CMK (cell line): ENCODE measurements around the gene MGAT5B.

Experiments
- DNase-seq: peaks from one replicate; pipeline ENCODE4 v3.0.0-alpha.2; 2010; ENCODE audit warnings: low read depth

MGAT5B gene

GRCh38 chr17:76927577-76927976 is 59.4 kb downstream of the MGAT5B start:
- no peak for DNase-seq

- no peak for DNase-seq
Observed at GRCh38 chr17:76927982-76928381, 59.8 kb downstream of the MGAT5B start.

- DNase-seq, result no peak
Observed at GRCh38 chr17:76929148-76929547, 60.9 kb downstream of the MGAT5B start.

- DNase-seq, result no peak
Observed at GRCh38 chr17:76929601-76930000, 61.4 kb downstream of the MGAT5B start.

GRCh38 chr17:76930107-76930506 is 61.9 kb downstream of the MGAT5B start:
- DNase-seq, result no peak

- no peak for DNase-seq
Observed at GRCh38 chr17:76932402-76933333, 64.5 kb downstream of the MGAT5B start.

- DNase-seq, result no peak
Observed at GRCh38 chr17:76934561-76935320, 66.5 kb downstream of the MGAT5B start.

GRCh38 chr17:76935331-76935730 is 67.1 kb downstream of the MGAT5B start:
- no peak for DNase-seq

GRCh38 chr17:76937238-76937637 is 69.0 kb downstream of the MGAT5B start:
- no peak for DNase-seq

- no peak for DNase-seq
Observed at GRCh38 chr17:76938009-76938408, 69.8 kb downstream of the MGAT5B start.

GRCh38 chr17:76940295-76940694 is 72.1 kb downstream of the MGAT5B start:
- no peak for DNase-seq

- no peak for DNase-seq
Observed at GRCh38 chr17:76940738-76941350, 72.6 kb downstream of the MGAT5B start.

GRCh38 chr17:76943202-76943601 is 75.0 kb downstream of the MGAT5B start:
- no peak for DNase-seq

GRCh38 chr17:76943781-76944213 is 75.6 kb downstream of the MGAT5B start:
- no peak for DNase-seq

- DNase-seq, result no peak
Observed at GRCh38 chr17:76944477-76944876, 76.3 kb downstream of the MGAT5B start.

GRCh38 chr17:76946111-76946771 is 78.0 kb downstream of the MGAT5B start:
- no peak for DNase-seq

- DNase-seq, result no peak
Observed at GRCh38 chr17:76946772-76947135, 78.5 kb downstream of the MGAT5B start.

GRCh38 chr17:76947309-76947708 is 79.1 kb downstream of the MGAT5B start:
- no peak for DNase-seq

- DNase-seq, result no peak
Observed at GRCh38 chr17:76947771-76948170, 79.6 kb downstream of the MGAT5B start.

GRCh38 chr17:76948301-76948700 is 80.1 kb downstream of the MGAT5B start:
- DNase-seq, result no peak

GRCh38 chr17:76948726-76949342 is 80.6 kb downstream of the MGAT5B start:
- no peak for DNase-seq
